Measurements from ENCODE around the gene RAD1.

The RAD1 gene

GRCh38 chr5:34929720-34930461 is 14.6 kb upstream of the RAD1 start:
- H3K27me3 ChIP-seq (replicated peaks; ENCODE audit: control insufficient read depth, insufficient read depth, low read length) = no peaks in the 10 kb centered on the region
- TF ChIP-seq CTCF (IDR thresholded peaks at IDR 0.05; ENCODE audit: insufficient read depth, low read length, poor library complexity, severe bottlenecking) = no peak
- peak overlapping the region; percentile 98 for H3K4me3 ChIP-seq (replicated peaks; ENCODE audit: low read depth, low read length)
- peak; percentile 87 for DNase-seq (ENCODE audit: extremely low read depth, insufficient read length)
- H3K36me3 ChIP-seq (ENCODE audit: control insufficient read depth, insufficient read depth, low read length) = no peaks in the 10 kb centered on the region; the same call in none of the 2 replicates

DNA sequence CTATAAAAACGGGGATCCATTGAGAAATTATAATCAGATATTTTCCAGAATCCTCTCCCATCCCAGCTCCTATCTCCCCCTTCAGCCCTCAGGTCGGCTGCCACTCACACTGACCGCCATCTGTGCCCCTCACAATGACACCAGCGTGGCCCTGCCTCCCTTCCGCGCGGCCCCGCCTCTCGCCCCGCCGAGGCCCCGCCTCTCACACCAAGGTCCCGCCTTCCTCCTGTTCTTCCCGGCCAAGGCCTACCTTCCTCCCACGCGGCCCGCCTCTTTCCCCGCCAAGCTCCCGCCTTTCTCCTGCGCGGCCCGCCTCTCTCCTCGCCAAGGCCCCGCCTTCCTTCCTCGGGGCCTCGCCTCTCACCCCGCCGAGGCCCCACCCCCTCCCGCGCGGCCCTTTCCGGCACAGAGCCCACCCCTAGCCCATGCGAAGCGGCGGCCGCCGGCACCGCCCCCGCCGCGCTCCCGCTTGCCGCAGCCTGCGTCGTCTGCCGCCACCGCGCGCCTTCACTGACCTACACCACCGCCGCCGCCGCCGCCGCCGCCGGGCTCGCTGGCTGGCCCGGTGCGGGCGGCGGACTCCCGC is 13.9 kb upstream of the RAD1 start, which contains the start of gene DNAJC21:
TSS of gene DNAJC21 (plus strand) at position 426 of the 586 bp plus-strand sequence. CDS start 261 bp downstream, outside the sequence.
- Histone ChIP-seq H3K36me3 (ENCODE audit: control insufficient read depth, insufficient read depth, low read length) (no peaks in the 10 kb centered on the region; the same call in none of the 2 replicates), H3K27me3 (replicated peaks; ENCODE audit: control insufficient read depth, insufficient read depth, low read length) (no peaks in the 10 kb centered on the region), H3K4me3 (replicated peaks; ENCODE audit: low read depth, low read length) (peak within 1 kb of the TSS; percentile 98)
- DNase-seq (ENCODE audit: extremely low read depth, insufficient read length) = peak; percentile 97
- no peak for TF ChIP-seq CTCF (IDR thresholded peaks at IDR 0.05; ENCODE audit: insufficient read depth, low read length, poor library complexity, severe bottlenecking)

GRCh38 chr5:34928267-34928666 is 13.0 kb upstream of the RAD1 start:
- no peak overlapping the region for H3K4me3 ChIP-seq (replicated peaks; ENCODE audit: low read depth, low read length)
- no peak for TF ChIP-seq CTCF (IDR thresholded peaks at IDR 0.05; ENCODE audit: insufficient read depth, low read length, poor library complexity, severe bottlenecking)
- no peak for DNase-seq (ENCODE audit: extremely low read depth, insufficient read length)
- H3K36me3 ChIP-seq (ENCODE audit: control insufficient read depth, insufficient read depth, low read length) = no peaks in the 10 kb centered on the region; the same call in none of the 2 replicates
- no peaks in the 10 kb centered on the region for H3K27me3 ChIP-seq (replicated peaks; ENCODE audit: control insufficient read depth, insufficient read depth, low read length)

GRCh38 chr5:34927785-34928184 is 12.5 kb upstream of the RAD1 start:
- Histone ChIP-seq H3K36me3 (ENCODE audit: control insufficient read depth, insufficient read depth, low read length) (no peaks in the 10 kb centered on the region; the same call in none of the 2 replicates), H3K4me3 (replicated peaks; ENCODE audit: low read depth, low read length) (no peak overlapping the region), H3K27me3 (replicated peaks; ENCODE audit: control insufficient read depth, insufficient read depth, low read length) (no peaks in the 10 kb centered on the region)
- no peak for DNase-seq (ENCODE audit: extremely low read depth, insufficient read length)
- TF ChIP-seq CTCF (IDR thresholded peaks at IDR 0.05; ENCODE audit: insufficient read depth, low read length, poor library complexity, severe bottlenecking) = no peak

GRCh38 chr5:34926318-34926888 is 11.1 kb upstream of the RAD1 start:
- no peak overlapping the region for H3K4me3 ChIP-seq (replicated peaks; ENCODE audit: low read depth, low read length)
- H3K27me3 ChIP-seq (replicated peaks; ENCODE audit: control insufficient read depth, insufficient read depth, low read length) = no peaks in the 10 kb centered on the region
- no peaks in the 10 kb centered on the region; the same call in none of the 2 replicates for H3K36me3 ChIP-seq (ENCODE audit: control insufficient read depth, insufficient read depth, low read length)
- no peak for DNase-seq (ENCODE audit: extremely low read depth, insufficient read length)
- no peak for TF ChIP-seq CTCF (IDR thresholded peaks at IDR 0.05; ENCODE audit: insufficient read depth, low read length, poor library complexity, severe bottlenecking)
